NCI-H2171 treated with DMSO at 0.1 percent for 48 hours (cell line): ENCODE data around the gene CACTIN.
"Not testable (repeated sequence)": the region's sequence is repeated elsewhere in the genome, so short reads cannot be mapped to it uniquely, and the experiment has no call there.

Source experiments
- DNase-seq: peaks from one replicate; lab custom pipeline; 2025; lab: John Stamatoyannopoulos, UW

The CACTIN gene

GRCh38 chr19:3646336-3647092 is 19.9 kb upstream of the CACTIN start:
- peak; percentile 2 for DNase-seq

GRCh38 chr19:3645726-3646125 is 19.1 kb upstream of the CACTIN start:
- DNase-seq, result no peak

- DNase-seq, result no peak
These were observed 18.4 kb upstream of the CACTIN start for GRCh38 chr19:3645067-3645396.

GRCh38 chr19:3644351-3645066 is 17.9 kb upstream of the CACTIN start:
- peak; percentile 19 for DNase-seq

GRCh38 chr19:3643674-3644313 is 17.2 kb upstream of the CACTIN start:
- DNase-seq, result no peak

GRCh38 chr19:3642987-3643673 is 16.5 kb upstream of the CACTIN start:
- DNase-seq, result no peak

- no peak for DNase-seq
These were observed 15.7 kb upstream of the CACTIN start for GRCh38 chr19:3642296-3642695.

- no peak for DNase-seq
These were observed 15.1 kb upstream of the CACTIN start for GRCh38 chr19:3641515-3642269.

GRCh38 chr19:3639479-3639878 is 12.9 kb upstream of the CACTIN start:
- DNase-seq, result no peak

GRCh38 chr19:3638208-3639193 is 11.9 kb upstream of the CACTIN start:
- no peak for DNase-seq

- no peak for DNase-seq
These were observed 11.0 kb upstream of the CACTIN start for GRCh38 chr19:3637621-3638020.

- no peak for DNase-seq
These were observed 10.4 kb upstream of the CACTIN start for GRCh38 chr19:3636962-3637361.

- no peak for DNase-seq
These were observed 9.9 kb upstream of the CACTIN start for GRCh38 chr19:3636506-3636905.

- no peak for DNase-seq
These were observed 8.0 kb upstream of the CACTIN start for GRCh38 chr19:3634496-3635045.

- no peak for DNase-seq
These were observed 7.0 kb upstream of the CACTIN start for GRCh38 chr19:3633559-3633988.

GRCh38 chr19:3632739-3633558 is 6.4 kb upstream of the CACTIN start:
- DNase-seq, result no peak

- no peak for DNase-seq
These were observed 5.5 kb upstream of the CACTIN start for GRCh38 chr19:3632098-3632497.

- no peak for DNase-seq
These were observed 4.7 kb upstream of the CACTIN start for GRCh38 chr19:3631053-3631861.

- DNase-seq, result not testable (repeated sequence)
These were observed 2.2 kb upstream of the CACTIN start for GRCh38 chr19:3628766-3629165.
